GM19395 (cell line): Measurements from ENCODE around the gene RNU6-9.

Experiments
- ATAC-seq: cut with Tn5 transposase; IDR thresholded peaks from one replicate; pipeline ENCODE4 v1.9.1; 2021; ENCODE audit warnings: mild to moderate bottlenecking, moderate library complexity; ENCODE audit not compliant: unreplicated experiment

Gene RNU6-9

DNA sequence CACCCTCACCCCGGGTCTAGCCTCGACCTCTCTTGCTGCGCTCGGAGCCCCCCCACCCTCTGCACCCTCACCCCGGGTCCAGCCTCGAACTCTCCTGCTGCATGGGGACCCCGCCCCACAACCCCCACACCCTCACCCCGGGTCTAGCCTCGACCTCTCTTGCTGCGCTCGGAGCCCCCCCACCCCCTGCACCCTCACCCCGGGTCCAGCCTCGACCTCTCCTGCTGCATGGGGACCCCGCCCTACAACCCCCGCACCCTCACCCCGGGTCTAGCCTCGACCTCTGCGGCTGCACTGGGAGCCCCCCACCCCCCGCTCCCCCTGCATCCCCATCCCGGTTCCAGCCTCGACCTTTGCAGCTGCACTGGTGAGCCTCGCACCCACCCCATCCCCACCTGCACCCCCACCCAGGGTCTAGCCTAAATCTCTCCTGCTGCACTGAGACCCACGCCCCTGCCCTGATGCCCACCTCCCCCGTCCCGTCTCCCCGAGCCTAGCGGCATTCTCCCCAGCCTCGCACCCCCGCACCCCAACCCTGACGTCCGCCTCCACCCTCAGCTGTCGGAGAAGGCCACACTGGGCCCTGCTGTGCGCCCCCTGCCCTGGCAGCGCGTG, 32.0 kb upstream of the RNU6-9 start:
- ATAC-seq: no peak

DNA sequence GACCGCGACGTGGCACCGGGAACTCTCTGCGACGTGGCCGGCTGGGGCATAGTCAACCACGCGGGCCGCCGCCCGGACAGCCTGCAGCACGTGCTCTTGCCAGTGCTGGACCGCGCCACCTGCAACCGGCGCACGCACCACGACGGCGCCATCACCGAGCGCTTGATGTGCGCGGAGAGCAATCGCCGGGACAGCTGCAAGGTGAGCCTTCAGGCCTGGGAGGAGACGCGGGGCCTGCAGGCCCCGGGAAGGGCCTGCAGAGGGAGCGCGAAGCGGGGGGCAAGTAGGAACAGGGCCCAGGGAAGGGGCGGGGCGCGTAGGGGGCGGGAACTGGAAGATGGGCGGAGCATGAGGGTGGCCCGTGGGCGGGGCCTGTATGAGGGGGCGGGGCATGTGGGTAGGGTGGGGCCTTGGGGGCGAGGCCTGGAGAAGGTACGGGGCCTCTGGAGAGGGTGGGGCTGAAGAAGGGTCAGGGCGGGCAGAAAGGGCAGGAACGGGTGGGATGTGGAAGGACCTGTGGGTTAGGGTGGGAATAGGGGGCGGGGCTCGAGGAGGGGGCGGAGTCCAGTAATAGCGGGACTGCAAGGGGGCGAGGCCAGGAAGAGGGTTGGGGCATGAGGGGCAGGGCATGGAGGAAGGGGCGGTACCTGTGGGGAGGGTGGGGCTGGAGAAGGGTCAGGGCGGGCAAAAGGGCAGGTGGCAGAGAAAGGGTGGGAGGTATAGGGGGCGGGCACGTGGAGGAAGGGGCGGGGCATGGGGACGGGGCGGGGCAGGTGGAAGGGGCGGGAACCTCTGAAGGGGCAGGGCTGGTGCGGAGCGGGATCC, 31.3 kb upstream of the RNU6-9 start:
- ATAC-seq: no peak

DNA sequence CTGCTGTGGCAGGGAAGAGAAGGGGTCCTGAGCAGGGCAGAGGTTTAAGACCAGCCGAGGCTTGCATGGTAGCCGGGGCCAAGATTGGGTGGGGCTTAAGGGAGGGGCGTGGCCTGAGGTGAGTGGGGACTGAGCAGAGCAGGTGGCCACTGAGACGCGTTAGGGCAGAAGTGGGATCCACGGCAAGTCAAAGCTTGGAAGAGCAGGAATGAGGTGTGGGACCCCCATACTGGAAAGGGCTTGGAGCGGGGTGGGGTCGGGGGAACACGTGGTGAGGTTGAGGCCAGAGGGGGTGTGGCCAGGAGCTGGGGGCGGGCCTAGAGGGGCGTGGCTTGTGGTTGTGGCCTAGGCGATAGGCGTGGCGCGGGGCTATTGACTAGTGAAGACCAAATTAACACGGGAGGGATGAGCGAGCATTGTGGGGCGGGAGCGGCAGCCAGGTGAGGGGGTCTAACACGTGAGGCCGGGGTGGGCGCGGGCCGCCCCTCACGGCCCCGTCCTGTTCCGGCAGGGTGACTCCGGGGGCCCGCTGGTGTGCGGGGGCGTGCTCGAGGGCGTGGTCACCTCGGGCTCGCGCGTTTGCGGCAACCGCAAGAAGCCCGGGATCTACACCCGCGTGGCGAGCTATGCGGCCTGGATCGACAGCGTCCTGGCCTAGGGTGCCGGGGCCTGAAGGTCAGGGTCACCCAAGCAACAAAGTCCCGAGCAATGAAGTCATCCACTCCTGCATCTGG, 30.5 kb upstream of the RNU6-9 start:
- no peak for ATAC-seq

DNA sequence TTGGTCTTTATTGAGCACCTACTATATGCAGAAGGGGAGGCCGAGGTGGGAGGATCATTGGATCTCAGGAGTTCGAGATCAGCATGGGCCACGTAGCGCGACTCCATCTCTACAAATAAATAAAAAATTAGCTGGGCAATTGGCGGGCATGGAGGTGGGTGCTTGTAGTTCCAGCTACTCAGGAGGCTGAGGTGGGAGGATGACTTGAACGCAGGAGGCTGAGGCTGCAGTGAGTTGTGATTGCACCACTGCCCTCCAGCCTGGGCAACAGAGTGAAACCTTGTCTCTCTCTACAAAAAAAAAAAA, 30.0 kb upstream of the RNU6-9 start:
- no peak for ATAC-seq

DNA sequence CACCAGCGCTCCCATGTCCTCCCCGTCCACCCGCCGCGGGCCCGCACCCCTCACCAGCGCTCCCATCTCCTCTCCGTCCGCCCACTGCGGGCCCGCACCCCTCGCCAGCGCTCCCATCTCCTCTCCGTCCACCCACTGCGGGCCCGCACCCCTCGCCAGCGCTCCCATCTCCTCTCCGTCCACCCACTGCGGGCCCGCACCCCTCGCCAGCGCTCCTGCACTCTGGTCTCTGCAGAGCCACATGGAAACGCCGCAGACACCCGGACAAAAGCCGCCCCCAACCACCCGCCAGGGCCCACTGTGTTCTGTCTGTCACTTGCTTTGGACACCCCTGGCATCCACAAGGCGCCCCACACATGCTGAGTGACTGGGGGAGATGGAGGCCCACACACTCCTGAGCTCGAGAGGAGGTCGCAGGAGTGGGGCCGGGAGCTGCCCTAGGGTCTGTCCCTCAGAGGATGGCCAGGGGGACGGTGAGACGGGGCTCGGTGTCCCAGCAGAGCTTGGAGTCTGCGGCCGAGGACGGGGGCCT, 26.4 kb upstream of the RNU6-9 start:
- ATAC-seq: no peak

DNA sequence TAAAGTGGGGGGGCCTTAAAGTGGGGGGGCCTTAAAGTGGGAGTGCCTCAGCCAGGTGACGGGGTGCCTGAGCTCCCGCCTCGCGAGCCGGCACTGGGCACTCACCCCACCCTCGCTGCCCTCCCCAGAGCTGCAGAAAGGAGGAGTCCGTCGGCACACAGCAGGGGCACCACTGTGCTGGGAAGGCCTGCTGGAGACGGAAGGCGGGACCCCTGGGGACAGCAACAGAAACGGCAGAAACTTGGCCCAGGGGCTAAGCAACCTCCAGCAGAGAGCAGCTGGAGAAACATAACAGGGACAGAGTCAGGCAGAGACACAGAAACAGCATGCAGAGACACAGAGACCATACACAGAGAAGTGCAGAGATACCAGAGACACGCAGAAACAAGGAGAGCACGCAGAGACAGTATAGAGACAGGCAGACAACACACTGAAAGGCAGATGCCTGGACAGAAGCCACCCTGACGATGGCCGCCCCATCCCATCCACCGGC, 25.9 kb upstream of the RNU6-9 start:
- no peak for ATAC-seq

DNA sequence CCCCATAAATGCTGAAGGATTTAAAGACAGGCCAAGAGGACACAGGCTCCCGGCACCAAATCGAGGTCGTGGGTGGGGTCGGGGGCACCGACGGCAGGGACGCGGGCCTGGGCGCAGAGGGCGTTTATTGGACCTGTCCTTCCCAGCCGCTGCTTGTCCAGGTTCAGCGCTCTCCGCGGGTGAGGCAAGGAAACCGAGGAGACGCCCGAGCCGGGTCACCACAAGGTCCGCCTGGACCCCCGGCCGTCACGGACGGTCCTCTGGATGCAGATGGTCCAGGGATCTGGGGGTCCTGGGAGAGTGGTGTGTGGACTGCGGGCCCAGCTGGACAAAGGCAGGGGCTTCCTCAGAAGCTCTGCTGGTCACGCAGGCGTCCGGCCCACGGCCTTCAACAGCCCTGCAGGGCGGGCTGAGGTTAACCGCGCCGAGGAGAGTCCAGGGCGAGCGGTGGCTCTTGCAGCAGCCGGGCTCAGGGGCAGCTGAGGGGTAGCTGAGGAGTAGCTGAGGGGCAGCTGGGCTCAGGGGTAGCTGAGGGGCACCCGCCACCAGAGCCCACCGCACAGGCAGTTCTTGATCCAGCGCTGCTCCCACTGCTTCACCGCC, 25.3 kb upstream of the RNU6-9 start:
- ATAC-seq: no peak

DNA sequence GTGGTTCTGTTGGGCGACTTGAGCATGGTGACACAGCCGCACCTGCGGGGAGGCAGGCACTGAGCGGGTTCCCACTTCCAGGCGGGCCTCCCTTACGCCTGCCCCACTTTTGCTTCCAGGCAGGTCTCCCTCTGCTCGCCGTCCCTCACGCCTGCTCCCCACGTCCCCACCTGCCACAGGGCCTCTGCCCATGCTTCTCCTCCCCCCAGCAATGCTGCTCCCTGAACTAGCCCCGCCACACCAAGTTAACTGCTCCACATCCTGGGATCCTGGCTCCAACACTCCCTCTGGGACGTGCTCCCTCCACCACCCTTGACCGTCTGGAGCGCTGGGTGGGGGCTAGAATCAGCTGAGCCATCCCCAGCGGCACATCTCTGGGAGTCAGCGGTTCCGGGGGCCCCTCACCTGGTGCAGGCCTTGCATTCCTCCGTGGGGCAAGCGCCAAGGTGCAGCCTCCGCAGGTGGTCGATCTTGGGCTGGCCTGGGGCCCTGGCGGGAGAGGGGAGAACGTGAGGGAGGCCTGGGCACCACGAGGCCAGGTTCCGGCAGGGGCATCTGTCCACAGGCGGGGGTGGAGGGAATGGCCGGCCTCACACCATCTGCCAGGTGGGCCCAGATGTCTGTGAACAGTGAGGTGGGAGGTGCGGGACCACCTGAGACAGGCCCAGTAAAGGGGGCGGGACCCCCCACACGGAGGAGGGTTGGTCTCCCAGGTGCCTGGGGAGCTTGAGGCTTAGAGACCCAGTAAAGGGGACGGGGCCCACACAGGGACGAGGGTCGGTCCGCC, 24.6 kb upstream of the RNU6-9 start:
- ATAC-seq: no peak

DNA sequence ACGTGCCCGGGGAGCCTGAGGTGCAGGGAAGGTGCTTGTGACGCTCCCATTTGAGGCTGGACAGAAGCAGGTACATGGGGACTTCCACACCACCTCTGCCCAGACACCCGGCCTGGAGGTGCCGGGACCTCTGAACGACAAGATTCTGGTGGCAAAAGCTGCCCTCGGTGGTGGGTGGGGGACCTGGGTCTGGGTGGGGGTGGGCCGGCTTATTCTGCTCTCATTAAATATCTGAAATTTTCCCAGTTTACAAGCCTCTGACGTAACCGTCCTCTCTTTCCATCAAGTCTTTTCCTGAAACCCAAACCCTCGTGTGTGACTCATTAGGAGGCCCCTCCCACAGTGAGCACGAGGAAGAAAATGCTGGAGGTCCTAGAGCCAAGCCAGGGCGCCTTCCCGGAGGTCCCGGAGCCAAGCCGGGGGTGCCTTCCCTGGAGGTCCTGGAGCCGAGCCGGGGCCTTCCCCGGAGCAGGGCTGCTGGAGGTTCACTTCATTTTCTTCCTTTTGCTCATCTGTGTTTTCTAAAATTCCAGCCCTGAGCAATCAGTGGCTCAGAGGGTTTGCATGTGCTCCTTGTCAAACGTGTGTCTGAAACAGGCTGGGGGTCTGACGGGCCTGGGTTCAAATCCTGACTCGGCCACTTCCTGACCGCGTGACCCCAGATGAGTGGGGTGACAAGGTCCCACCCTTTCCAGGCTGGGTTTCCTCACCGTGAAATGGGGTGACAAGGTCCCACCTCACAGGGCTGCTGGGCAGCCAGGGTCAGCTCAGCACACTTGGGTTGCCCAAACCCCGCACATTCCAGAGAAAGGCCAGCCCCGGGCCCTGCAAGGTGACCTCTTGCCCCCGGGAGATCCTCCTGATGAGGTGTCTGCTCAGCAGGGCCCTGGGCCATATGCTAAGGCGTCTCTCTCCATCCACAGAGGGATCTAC, 23.8 kb upstream of the RNU6-9 start:
- no peak for ATAC-seq

DNA sequence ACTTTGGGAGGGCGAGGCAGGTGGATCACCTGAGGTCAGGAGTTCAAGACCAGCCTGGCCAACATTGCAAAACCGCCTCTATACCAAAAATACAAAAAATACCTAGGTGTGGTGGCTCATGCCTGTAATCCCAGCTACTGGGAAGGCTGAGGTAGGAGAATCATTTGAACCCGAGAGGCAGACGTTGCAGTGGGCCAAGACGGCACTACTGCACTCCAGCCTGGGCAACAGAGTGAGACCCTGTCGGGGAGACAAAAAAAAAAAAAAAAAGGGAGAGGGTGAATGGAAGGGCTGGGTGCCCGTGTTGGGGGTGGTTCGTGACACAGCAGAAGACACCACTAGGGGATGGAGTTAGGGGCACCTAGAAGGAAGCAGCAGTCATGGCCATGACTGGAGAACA, 23.0 kb upstream of the RNU6-9 start:
- ATAC-seq: no peak

DNA sequence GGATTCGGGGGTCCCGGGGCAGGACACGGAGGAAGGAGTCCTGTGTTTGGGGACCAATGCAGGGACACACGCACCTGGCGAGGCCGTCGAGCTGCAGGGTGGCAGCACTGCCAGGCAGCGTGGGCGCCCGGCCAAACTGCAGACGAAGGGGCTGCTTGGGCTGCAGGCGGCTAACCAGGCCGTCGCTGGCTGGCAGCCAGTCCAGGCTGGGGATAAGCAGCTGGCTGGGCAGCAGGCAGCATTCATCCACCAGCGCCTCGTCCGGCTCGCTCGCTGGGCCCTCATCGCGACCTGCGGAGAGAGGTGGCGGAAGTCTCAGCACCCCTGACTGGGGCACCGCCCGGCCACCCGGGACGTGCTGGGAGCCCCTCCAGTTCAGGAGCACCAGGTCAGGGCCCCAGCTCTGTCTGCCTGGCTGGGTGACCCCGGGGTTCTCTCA, 22.3 kb upstream of the RNU6-9 start:
- no peak for ATAC-seq

DNA sequence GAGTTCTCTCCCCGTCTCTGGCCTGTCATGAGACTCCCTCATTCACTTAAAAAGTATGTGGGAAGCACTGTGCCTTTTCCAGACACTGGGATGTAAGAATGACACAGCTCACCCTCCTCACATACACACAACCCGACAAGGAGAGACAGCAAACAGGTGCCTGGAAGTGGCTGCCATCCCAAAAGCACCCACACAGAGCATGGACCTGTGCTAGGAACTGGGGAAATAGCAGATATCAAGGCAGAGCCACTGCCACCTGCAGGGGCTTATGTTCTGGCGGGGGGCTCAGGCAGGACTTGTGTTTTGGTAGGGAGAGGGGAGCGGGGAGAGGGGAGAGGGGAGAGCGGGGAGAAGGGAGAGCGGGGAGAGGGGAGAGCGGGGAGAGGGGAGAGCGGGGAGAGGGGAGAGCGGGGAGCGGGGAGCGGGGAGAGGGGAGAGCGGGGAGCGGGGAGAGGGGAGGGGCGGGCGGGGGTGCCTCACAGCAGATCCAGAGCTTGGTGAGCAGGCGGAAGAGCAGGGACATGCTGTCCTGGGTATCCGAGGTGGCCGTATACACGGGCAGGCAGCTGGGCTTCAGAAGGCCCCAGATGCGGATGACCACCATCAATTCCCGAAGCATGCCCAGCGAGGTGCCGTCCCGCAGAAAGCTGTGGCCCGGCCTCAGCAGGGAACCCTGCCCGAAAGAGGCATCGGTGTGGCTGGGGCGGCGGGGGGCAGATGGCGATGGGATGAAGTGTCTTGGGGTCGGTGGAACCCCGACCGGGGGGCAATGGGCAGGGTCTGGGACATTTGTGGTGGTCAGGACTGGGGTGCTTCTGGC, 21.6 kb upstream of the RNU6-9 start:
- ATAC-seq: no peak

DNA sequence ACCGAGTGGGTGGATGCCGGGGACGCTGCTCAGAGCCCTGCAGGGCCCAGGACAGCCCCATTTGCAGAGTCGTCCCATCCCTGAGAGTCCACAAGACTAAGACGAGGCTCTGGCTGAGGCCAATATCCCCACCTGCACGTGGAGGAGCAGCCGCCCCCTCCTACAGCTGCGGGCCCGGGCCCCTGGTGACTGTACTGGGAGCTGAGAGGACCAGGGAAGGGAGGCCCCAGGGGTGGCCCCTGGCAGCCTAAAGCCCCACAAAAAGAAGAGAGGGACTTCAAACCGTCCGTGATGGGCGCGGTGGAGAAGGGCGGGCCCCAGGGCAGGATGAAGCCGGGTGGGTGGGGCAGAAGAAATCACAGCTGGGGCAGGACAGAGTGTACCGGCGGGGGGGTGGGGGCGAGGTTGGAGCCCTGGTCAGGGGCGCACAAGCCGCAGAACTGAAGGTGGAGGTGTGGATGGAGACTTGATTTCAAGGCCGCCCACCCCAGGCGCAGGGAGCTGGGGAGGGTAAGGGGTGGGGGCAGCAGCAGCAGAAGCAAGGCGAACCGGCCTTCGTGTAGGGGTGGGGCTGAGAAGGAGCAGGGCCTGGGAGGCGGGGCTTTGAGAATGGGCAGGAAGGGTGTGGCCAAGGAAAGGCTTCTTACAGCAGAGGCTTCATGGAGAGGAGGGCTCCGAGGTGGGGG, 20.9 kb upstream of the RNU6-9 start:
- ATAC-seq: no peak

DNA sequence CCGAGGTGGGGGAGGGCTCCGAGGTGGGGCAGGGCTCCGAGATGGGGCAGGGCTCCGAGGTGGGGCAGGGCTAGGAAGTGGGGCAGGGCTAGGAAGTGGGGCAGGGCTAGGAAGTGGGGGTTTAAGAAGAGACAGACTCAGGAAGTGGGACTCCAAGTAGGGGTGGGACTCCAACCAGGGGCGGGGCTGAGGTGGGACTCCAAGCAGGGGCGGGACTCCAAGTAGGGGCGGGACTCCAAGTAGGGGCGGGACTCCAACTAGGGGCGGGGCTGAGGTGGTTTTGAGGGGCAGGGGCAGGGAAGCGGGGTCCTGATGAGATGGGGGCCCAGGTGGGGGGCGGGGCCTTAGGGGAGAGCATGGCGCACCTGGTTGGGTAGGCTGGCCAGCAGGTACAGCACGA, 20.2 kb upstream of the RNU6-9 start:
- no peak for ATAC-seq

DNA sequence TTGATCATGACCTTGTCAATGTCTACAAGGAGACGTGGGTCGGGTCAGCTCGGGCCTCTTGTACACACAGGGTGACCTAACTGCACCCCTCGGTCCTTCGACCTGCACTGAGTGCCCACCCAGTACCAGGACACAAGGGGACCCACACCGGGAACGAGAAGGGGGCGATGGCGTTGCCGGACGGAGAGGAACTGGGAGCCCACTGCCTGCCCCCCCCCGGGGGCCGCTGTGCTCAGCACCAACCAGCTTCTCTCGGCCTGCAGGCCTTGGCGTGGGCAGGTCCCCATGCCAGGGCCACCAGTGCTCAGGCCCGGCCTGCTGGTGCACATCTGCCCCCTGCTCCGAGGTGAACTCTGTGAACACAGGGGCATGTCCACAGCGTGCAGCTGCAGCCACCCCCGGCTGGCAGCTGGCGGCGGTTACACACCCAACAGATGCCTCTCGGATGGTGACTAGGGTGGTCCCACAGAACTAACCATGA, 19.7 kb upstream of the RNU6-9 start:
- ATAC-seq: no peak

DNA sequence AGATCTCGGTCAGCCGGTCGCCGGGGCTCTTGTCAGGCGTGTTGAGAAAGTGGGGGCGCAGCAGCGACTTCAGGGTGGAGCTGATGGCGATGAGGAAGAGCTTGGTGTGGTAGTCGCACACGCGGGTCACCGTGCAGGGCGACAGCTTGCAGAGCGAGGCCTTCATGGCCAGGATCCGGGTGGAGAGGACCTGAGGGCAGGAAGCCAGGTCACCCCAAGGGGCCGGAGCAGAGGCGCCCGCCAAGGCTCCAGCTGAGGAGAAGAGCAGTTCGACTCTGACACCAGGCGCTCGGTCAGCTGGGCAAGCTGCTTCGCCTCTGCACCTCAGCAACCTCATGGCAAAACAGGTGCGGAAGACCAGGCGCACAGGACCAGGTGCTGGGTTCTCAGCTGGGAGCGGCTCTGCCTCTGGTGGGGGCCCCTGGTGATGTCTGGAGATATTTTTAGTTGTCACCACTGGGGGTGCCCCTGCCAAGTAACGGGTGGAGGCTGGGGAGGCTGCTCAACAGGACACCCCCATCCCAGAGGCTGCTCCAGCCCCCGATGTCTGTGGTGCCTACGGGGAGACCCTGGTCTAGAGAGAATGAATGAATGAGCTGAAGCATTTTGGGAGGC, 17.9 kb upstream of the RNU6-9 start:
- no peak for ATAC-seq

DNA sequence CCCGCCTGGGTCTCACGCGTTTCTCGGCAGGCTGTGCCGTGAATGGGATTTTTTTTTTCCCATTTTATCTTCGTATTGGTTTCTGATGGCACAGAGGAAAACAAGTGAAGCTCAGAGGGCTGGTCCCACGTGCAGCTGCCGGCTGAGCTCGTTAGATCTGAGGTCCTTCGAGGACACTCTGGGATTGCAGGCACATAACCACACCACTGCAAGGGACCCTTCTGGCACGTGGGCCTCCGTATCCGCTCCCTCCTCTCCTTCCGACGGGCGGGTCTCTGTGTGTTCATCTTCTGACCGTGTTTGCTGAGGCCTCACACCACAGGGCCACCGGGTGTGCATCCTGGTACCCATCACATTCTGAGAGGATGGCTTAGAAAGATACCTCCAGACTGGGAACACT, 17.2 kb upstream of the RNU6-9 start:
- ATAC-seq: no peak
